Lung (tissue), 12 donors: ENCODE data around the gene FAM120B. TPM values are rescaled to one million over a fixed set of nuclear protein-coding genes. Genes with fewer than 3 reads are reported as not detected.

ENCODE experiments used
- ATAC-seq: fragments of 200-7000 bp; cut with Tn5 transposase; one replicate; pipeline ENCODE4 v1.9.1; 2020; ENCODE audit warnings: moderate number of reproducible peaks; ENCODE audit not compliant: insufficient read depth, low FRiP score
- DNase-seq, 3 donors: peaks; one replicate each; pipeline ENCODE4 v3.0.0-alpha.2; 2013 to 2017
- H3K27ac ChIP-seq, 2 donors: one replicate each; pipeline ENCODE4 v1.5.1; 2013; ENCODE audit warnings: mild to moderate bottlenecking in 2 of 2, moderate library complexity in 2 of 2, control low read depth in 1 of 2, inconsistent platforms in 1 of 2, low read depth in 1 of 2, low read length in 1 of 2
- H3K27me3 ChIP-seq, 3 donors: one replicate each; pipeline ENCODE4 v1.5.1; 2013; ENCODE audit warnings: low read length in 2 of 3; ENCODE audit not compliant: control insufficient read depth in 3 of 3, insufficient read depth in 3 of 3
- H3K36me3 ChIP-seq, 4 donors: one replicate each; pipeline ENCODE4 v1.5.1; 2013; ENCODE audit warnings: low read length in 4 of 4, mild to moderate bottlenecking in 1 of 4, moderate library complexity in 1 of 4; ENCODE audit not compliant: control insufficient read depth in 4 of 4, insufficient read depth in 4 of 4
- H3K4me1 ChIP-seq, 5 donors: one replicate each; pipeline ENCODE4 v1.5.1; 2013; ENCODE audit warnings: low read length in 5 of 5, mild to moderate bottlenecking in 2 of 5, moderate library complexity in 1 of 5; ENCODE audit not compliant: control insufficient read depth in 5 of 5, insufficient read depth in 5 of 5
- H3K4me3 ChIP-seq: one replicate; pipeline ENCODE4 v1.5.1; 2013; ENCODE audit warnings: mild to moderate bottlenecking, control low read depth, moderate library complexity
- H3K9ac ChIP-seq, 2 donors: one replicate each; pipeline ENCODE4 v1.5.1; 2013; ENCODE audit warnings: low read length in 2 of 2, control low read depth in 1 of 2; ENCODE audit not compliant: insufficient read depth in 1 of 2
- H3K9me3 ChIP-seq, 4 donors: one replicate each; pipeline ENCODE4 v1.5.1; 2013; ENCODE audit warnings: low read length in 3 of 4, mild to moderate bottlenecking in 1 of 4, moderate library complexity in 1 of 4; ENCODE audit not compliant: control insufficient read depth in 4 of 4, insufficient read depth in 3 of 4
- WGBS, 2 donors: extraction: QIAGEN DNeasy Blood & Tissue Kit; methylation state at CpG; one replicate each; pipeline ENCODE4 v1.1.7; 2013; 5-methylcytosine and 5-hydroxymethylcytosine counted together
- polyA plus RNA-seq, 2 donors: library from polyadenylated mRNA; stranded (reverse); fragments of 200-250 nt; gene quantifications; one replicate each; pipeline ENCODE4 v1.2.1, GENCODE V29; 2013
- total RNA-seq, 2 donors: library from RNA; depleted of rRNA in 1 of 2; stranded (reverse); fragments of >200 nt in 1 of 2; gene quantifications; one replicate each; pipeline ENCODE4 v1.2.1, GENCODE V29; 2014 to 2021
- TF ChIP-seq, protein P1 (sequence below): IDR thresholded peaks from 2 replicates; pipeline ENCODE4 v1.5.1; 2012; ENCODE audit warnings: mild to moderate bottlenecking; ENCODE audit errors: control extremely low read depth, extremely low read depth
- donor health status: control.
- donor health status: control.
- donor health status: Bipolar disorder and iron deficiency.
- donor health status: healthy.
- donor health status: DM: yes; HTN: yes; CAD: no.

FAM120B gene
- total and polyA plus RNA-seq, 4 donors = 8.5 to 35.6 (median 20.7) TPM

DNA sequence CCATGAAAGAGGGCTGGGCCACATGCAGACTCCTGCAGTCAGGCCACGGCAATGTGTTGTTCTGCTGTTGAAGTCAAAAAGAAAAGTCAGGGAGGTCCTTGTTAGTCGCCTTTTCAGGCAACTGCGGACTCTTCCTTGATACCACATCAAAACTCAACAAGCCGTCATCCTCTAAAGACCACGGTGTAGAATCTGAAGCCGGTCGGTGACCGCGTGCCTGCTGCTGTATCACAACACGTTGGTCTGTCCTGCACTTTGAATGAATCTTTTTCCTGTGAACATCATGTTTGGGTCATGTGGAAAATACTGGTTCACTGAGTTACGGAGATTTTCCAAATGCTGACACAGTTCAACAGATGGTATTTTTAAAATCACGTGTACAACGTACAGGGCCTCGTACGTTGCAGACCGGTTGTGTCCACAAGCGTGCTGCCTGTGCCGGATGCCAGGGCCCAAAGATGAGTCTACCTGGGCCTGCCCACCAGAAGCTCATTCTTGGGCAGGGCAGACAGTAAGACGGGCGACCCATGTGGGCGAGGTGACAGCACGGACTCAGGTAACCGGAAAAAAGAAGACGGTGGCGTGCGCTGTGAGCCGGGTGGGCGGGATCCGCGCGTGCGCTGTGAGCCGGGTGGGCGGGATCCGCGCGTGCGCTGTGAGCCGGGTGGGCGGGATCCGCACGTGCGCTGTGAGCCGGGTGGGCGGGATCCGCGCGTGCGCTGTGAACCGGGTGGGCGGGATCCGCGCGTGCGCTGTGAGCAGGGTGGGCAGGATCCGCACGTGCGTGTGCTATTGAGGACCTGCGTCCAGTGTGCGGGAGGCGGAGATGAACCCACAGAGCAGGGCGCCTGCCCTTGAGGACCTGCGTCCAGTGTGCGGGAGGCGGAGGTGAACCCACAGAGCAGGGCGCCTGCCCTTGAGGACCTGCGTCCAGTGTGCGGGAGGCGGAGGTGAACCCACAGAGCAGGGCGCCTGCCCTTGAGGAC, 114.5 kb downstream of the FAM120B start:
- H3K27me3 ChIP-seq = peaks cover 0 to 7% (median 3%) of the 10 kb centered on the region in 3 donors

GRCh38 chr6:170421921-170422320, 115.4 kb downstream of the FAM120B start:
- Histone ChIP-seq H3K9me3 (peaks cover 0 to 2% (median 0%) of the 10 kb centered on the region in 4 donors), H3K4me3 (no peak overlapping the region), H3K36me3 (no peaks in the 10 kb centered on the region), H3K4me1 (no peaks in the 10 kb centered on the region), H3K9ac (no peak overlapping the region), H3K27me3 (peaks cover 0 to 7% (median 3%) of the 10 kb centered on the region in 3 donors), H3K27ac (no peak overlapping the region)
- ATAC-seq = no peak
- WGBS, 2 donors = 74 to 84% methylated on average over 10 of the region's 10 CpGs
- TF ChIP-seq, protein P1, sequence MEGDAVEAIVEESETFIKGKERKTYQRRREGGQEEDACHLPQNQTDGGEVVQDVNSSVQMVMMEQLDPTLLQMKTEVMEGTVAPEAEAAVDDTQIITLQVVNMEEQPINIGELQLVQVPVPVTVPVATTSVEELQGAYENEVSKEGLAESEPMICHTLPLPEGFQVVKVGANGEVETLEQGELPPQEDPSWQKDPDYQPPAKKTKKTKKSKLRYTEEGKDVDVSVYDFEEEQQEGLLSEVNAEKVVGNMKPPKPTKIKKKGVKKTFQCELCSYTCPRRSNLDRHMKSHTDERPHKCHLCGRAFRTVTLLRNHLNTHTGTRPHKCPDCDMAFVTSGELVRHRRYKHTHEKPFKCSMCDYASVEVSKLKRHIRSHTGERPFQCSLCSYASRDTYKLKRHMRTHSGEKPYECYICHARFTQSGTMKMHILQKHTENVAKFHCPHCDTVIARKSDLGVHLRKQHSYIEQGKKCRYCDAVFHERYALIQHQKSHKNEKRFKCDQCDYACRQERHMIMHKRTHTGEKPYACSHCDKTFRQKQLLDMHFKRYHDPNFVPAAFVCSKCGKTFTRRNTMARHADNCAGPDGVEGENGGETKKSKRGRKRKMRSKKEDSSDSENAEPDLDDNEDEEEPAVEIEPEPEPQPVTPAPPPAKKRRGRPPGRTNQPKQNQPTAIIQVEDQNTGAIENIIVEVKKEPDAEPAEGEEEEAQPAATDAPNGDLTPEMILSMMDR = no peak
- no peak for DNase-seq

More for the DNA sequence above, 114.5 kb downstream of the FAM120B start:
- Histone ChIP-seq H3K27ac (no peak overlapping the region), H3K4me1 (no peaks in the 10 kb centered on the region), H3K9me3 (peaks cover 0 to 2% (median 0%) of the 10 kb centered on the region in 4 donors), H3K36me3 (no peaks in the 10 kb centered on the region), H3K9ac (no peak overlapping the region), H3K4me3 (no peak overlapping the region)
- WGBS, 2 donors = 83 to 88% methylated on average over 61 to 70 of the region's 70 CpGs
- DNase-seq = no peak
- TF ChIP-seq, protein P1 = no peak
- ATAC-seq = no peak

DNA sequence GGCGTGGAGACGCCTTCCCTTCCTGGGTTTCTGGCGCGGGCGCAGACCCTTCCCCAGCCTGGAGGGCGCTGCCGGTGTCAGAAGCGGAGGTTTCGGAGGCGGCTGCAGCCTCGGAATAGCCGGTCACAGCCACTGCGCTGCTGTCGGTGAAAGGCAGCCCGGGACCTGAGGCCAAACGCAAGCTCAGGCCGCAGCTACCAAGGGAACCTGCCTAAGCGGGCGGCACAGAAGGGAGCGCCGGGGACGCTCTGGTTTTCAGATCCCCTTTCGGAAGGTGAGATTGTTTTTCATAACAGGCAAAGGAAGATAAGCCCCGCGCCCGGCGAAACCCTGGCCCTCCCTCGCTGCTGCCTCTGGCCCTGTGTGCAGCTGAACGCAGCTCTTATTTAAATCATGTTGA, 116.5 kb downstream of the FAM120B start:
- Histone ChIP-seq H3K4me3 (no peak overlapping the region), H3K4me1 (no peaks in the 10 kb centered on the region), H3K36me3 (no peaks in the 10 kb centered on the region), H3K27ac (no peak overlapping the region), H3K9me3 (peaks cover 0 to 2% (median 0%) of the 10 kb centered on the region in 4 donors), H3K27me3 (peaks cover 0 to 7% (median 4%) of the 10 kb centered on the region in 3 donors), H3K9ac (no peak overlapping the region)
- DNase-seq (peak in 1 of 3 donors; percentile 35), ATAC-seq (no peak)
- 59 to 67% methylated on average over 29 of the region's 29 CpGs for WGBS, 2 donors
- TF ChIP-seq, protein P1 = no peak
